Myometrial cell (primary cell): Measurements from ENCODE around the gene TRAF3. TPM values are rescaled to one million over a fixed set of nuclear protein-coding genes. Genes with fewer than 3 reads are reported as not detected.

Experiments
- total RNA-seq: library from RNA; depleted of rRNA; stranded (reverse); fragments of >200 nt; gene quantifications from 2 replicates; pipeline ENCODE4 v1.2.3, GENCODE V29; 2015

Gene TRAF3
- total RNA-seq = 14.5 and 24.2 TPM in 2 replicates

DNA sequence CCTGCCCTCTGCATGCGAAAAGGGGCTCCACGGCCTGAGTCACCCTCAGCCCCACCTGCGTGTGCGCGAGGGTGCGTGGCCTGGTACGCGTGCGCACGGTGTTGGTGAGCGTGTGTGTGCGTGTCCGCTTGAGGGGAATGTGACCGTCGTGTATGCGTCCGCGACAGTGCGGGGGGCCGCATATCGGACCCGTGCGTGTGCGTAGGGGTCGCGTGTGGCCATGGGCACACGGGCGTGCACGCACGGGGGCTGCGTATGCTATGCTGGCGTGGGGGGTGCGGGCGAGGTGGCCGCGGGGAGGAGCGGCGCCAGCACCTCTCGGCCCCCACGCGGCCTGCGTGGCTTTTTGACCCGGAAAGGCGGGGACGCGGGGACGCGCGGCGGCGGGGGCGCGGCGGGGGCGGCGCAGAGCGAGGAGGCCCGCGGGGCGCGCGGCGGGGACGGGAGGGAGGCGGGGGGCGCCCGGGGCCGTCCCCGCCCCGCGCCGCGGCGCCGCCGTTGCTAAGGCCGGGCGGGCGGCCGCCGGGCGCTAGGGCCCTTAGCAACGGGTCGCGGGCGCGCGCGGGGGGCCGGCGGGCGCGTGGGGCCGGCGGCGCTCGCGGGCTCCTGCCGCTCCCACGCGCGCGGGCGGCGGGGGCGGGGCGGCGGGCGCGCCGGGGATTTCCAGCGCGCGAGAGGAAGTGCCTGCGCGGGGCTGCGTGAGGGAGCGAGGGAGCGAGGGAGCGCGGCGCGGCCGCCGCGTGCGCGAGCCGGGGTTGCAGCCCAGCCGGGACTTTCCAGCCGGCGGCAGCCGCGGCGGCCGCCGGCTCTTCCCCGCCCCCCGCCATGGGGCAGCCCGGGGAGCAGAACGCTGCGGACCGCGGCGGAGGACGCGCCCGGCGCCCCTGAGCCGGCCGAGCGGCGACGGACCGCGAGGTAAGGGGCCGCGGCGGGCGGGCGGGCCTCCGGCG lies at the start of gene TRAF3:
Gene TRAF3 (plus strand): TSS at position 689 of the 950 bp plus-strand sequence. CDS start 92,753 bp downstream, outside the sequence.

DNA sequence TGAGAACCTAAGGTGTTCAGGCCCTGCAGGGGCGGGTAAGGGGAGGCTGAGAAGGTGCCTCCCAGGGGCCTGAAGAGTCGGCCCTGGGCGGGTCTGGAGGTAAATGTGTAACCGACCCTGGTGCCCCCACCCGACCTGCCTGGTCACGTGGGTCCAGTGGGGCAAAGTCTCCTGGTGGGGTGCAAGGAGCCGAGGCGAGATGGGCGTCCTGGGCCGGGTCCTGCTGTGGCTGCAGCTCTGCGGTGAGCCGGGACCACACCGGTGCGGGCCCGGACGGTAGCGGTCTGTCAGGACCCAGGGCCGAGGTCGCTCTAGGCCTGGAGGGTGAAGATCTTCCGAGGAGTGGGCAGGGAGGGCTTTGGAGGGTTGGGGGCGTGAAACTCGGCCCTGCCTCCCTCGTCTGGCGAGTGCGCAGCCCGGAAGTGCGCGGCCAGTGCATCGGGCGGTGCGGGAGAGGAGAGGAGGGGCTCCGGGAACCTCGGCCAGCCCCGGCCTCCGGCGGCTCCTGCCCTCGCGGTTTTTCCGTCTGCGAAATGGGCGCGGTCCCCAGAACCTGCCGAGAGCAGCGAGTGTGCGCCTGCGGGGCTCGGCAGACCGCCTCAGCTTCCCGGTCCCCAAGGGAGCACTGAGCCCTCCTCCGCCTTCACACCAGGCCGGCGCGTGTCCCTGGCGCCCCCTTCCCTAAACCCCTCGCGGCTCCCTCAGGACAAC lies 145.4 kb downstream of the TRAF3 start, which contains the start of gene AMN:
Gene AMN (plus strand): TSS at position 174 of the 711 bp plus-strand sequence. CDS start 26 bp downstream, at position 200.

Other genes with a start within 250 kb of the TRAF3 start
- 11.0 and 14.5 TPM in 2 replicates for gene RCOR1, start 184.8 kb upstream of the TRAF3 start, total RNA-seq
- not detected in 2 replicates for gene AMN, start 145.2 kb downstream of the TRAF3 start, total RNA-seq